ENCODE results near the gene MYLK3. TPM values are rescaled to one million over a fixed set of nuclear protein-coding genes. Genes with fewer than 3 reads are reported as not detected.

Gene MYLK3
- total RNA-seq, 8 experiments from 2014 or later, result 0.21 to 5.3 (median 0.52) TPM; not detected in 1

- in situ Hi-C loops (cut with MboI; ENCODE audit: low pct_unique_long_range_greater_than_20kb in 2 of 9, low sequenced_read_pairs in 9 of 9, unreplicated experiment in 9 of 9), result no loop called here
- WGBS, 10 experiments, result 0 to 78% (median 62%) methylated on average over 1 to 4 of the region's 5 CpGs; no CpG with 5 or more reads in 4 of the 10 experiments
- no peak overlapping the region for H3K4me3 ChIP-seq
- ATAC-seq (replicated peaks in 6 of 8), result no peak
- H3K4me1 ChIP-seq (replicated peaks in 1 of 2), result peaks cover 0 to 12% of the 10 kb centered on the region in 2 donors
- no peak overlapping the region for H3K27ac ChIP-seq
These were observed 4.9 kb upstream of the MYLK3 start for GRCh38 chr16:46753015-46753414.

- Histone ChIP-seq H3K27ac (no peak overlapping the region), H3K4me1 (replicated peaks in 1 of 2) (peaks cover 0 to 14% of the 10 kb centered on the region in 2 donors), H3K4me3 (no peak overlapping the region)
- 64 to 100% (median 87%) methylated on average over 1 to 7 of the region's 7 CpGs; no CpG with 5 or more reads in 4 of the 10 experiments for WGBS, 10 experiments
- in situ Hi-C loops (cut with MboI; ENCODE audit: low pct_unique_long_range_greater_than_20kb in 2 of 9, low sequenced_read_pairs in 9 of 9, unreplicated experiment in 9 of 9), result no loop called here
- no peak for ATAC-seq (replicated peaks in 6 of 8)
These were observed 3.2 kb upstream of the MYLK3 start for GRCh38 chr16:46751381-46751780.

GRCh38 chr16:46748775-46749705, 896 bp upstream of the MYLK3 start:
- in situ Hi-C loops (cut with MboI; ENCODE audit: low pct_unique_long_range_greater_than_20kb in 2 of 9, low sequenced_read_pairs in 9 of 9, unreplicated experiment in 9 of 9), result no loop called here
- no peak overlapping the region for H3K27ac ChIP-seq

GRCh38 chr16:46746821-46747776, 1.0 kb downstream of the MYLK3 start:
- no peak overlapping the region for H3K4me3 ChIP-seq
- H3K4me1 ChIP-seq (replicated peaks in 1 of 2), result peaks cover 0 to 16% of the 10 kb centered on the region in 2 donors
- 33 to 100% (median 100%) methylated on average over 1 to 3 of the region's 15 CpGs; no CpG with 5 or more reads in 4 of the 10 experiments for WGBS, 10 experiments
- ATAC-seq (replicated peaks in 6 of 8), result peak in 5 of 8 experiments; percentile 32 to 46 (median 36)
- in situ Hi-C loops (cut with MboI; ENCODE audit: low pct_unique_long_range_greater_than_20kb in 2 of 9, low sequenced_read_pairs in 9 of 9, unreplicated experiment in 9 of 9), result no loop called here
- no peak overlapping the region for H3K27ac ChIP-seq

More at GRCh38 chr16:46748775-46749705, 896 bp upstream of the MYLK3 start:
- peaks cover 0 to 14% of the 10 kb centered on the region in 2 donors for H3K4me1 ChIP-seq (replicated peaks in 1 of 2)
- no peak overlapping the region for H3K4me3 ChIP-seq
- peak in 4 of 8 experiments; percentile 15 to 65 (median 28) for ATAC-seq (replicated peaks in 6 of 8)
- 0 to 90% (median 58%) methylated on average over 1 to 9 of the region's 20 CpGs; no CpG with 5 or more reads in 2 of the 10 experiments for WGBS, 10 experiments

GRCh38 chr16:46745617-46746016, 2.5 kb downstream of the MYLK3 start:
- in situ Hi-C loops (cut with MboI; ENCODE audit: low pct_unique_long_range_greater_than_20kb in 2 of 9, low sequenced_read_pairs in 9 of 9, unreplicated experiment in 9 of 9), result no loop called here
- Histone ChIP-seq H3K27ac (no peak overlapping the region), H3K4me1 (replicated peaks in 1 of 2) (peaks cover 0 to 16% of the 10 kb centered on the region in 2 donors), H3K4me3 (no peak overlapping the region)
- peak in 4 of 8 experiments; percentile 38 to 76 (median 63) for ATAC-seq (replicated peaks in 6 of 8)
- 24 to 75% (median 56%) methylated on average over 1 to 7 of the region's 7 CpGs; no CpG with 5 or more reads in 4 of the 10 experiments for WGBS, 10 experiments

GRCh38 chr16:46743232-46743719, 4.9 kb downstream of the MYLK3 start:
- H3K27ac ChIP-seq, result no peak overlapping the region
- H3K4me1 ChIP-seq (replicated peaks in 1 of 2), result peaks cover 0 to 7% of the 10 kb centered on the region in 2 donors
- no peak overlapping the region for H3K4me3 ChIP-seq
- 0 to 100% (median 68%) methylated on average over 1 to 6 of the region's 10 CpGs for WGBS, 10 experiments
- in situ Hi-C loops (cut with MboI; ENCODE audit: low pct_unique_long_range_greater_than_20kb in 2 of 9, low sequenced_read_pairs in 9 of 9, unreplicated experiment in 9 of 9), result no loop called here
- ATAC-seq (replicated peaks in 6 of 8), result peak in 6 of 8 experiments; percentile 48 to 88 (median 79)

GRCh38 chr16:46739934-46740333, 8.2 kb downstream of the MYLK3 start:
- H3K4me1 ChIP-seq (replicated peaks in 1 of 2), result peaks cover 0 to 2% of the 10 kb centered on the region in 2 donors
- no peak overlapping the region for H3K27ac ChIP-seq
- no peak for ATAC-seq (replicated peaks in 6 of 8)
- 0 to 100% (median 29%) methylated on average over 1 to 2 of the region's 2 CpGs; no CpG with 5 or more reads in 3 of the 10 experiments for WGBS, 10 experiments
- in situ Hi-C loops (cut with MboI; ENCODE audit: low pct_unique_long_range_greater_than_20kb in 2 of 9, low sequenced_read_pairs in 9 of 9, unreplicated experiment in 9 of 9), result no loop called here
- H3K4me3 ChIP-seq, result no peak overlapping the region

- Histone ChIP-seq H3K27ac (no peak overlapping the region), H3K4me3 (no peak overlapping the region), H3K4me1 (replicated peaks in 1 of 2) (peaks cover 0 to under 1% of the 10 kb centered on the region in 2 donors)
- ATAC-seq (replicated peaks in 6 of 8), result no peak
- WGBS, 10 experiments, result 0 to 90% (median 70%) methylated on average over 1 to 4 of the region's 14 CpGs; no CpG with 5 or more reads in 5 of the 10 experiments
- in situ Hi-C loops (cut with MboI; ENCODE audit: low pct_unique_long_range_greater_than_20kb in 2 of 9, low sequenced_read_pairs in 9 of 9, unreplicated experiment in 9 of 9), result no loop called here
These were observed 10.4 kb downstream of the MYLK3 start for GRCh38 chr16:46737621-46738214.

- H3K4me3 ChIP-seq, result no peak overlapping the region
- no peak for ATAC-seq (replicated peaks in 6 of 8)
- in situ Hi-C loops (cut with MboI; ENCODE audit: low pct_unique_long_range_greater_than_20kb in 2 of 9, low sequenced_read_pairs in 9 of 9, unreplicated experiment in 9 of 9), result no loop called here
- 0 to 100% (median 64%) methylated on average over 1 to 5 of the region's 12 CpGs; no CpG with 5 or more reads in 5 of the 10 experiments for WGBS, 10 experiments
- no peaks in the 10 kb centered on the region for H3K4me1 ChIP-seq (replicated peaks in 1 of 2)
- H3K27ac ChIP-seq, result no peak overlapping the region
These were observed 11.4 kb downstream of the MYLK3 start for GRCh38 chr16:46736695-46737094.

GRCh38 chr16:46733319-46733830, 14.8 kb downstream of the MYLK3 start:
- 0 to 75% (median 51%) methylated on average over 1 to 5 of the region's 9 CpGs; no CpG with 5 or more reads in 5 of the 10 experiments for WGBS, 10 experiments
- Histone ChIP-seq H3K27ac (no peak overlapping the region), H3K4me3 (no peak overlapping the region), H3K4me1 (replicated peaks in 1 of 2) (no peaks in the 10 kb centered on the region)
- in situ Hi-C loops (cut with MboI; ENCODE audit: low pct_unique_long_range_greater_than_20kb in 2 of 9, low sequenced_read_pairs in 9 of 9, unreplicated experiment in 9 of 9), result no loop called here
- no peak for ATAC-seq (replicated peaks in 6 of 8)

- 60 to 100% (median 79%) methylated on average over 1 to 3 of the region's 4 CpGs; no CpG with 5 or more reads in 5 of the 10 experiments for WGBS, 10 experiments
- ATAC-seq (replicated peaks in 6 of 8), result no peak
- Histone ChIP-seq H3K27ac (no peak overlapping the region), H3K4me3 (no peak overlapping the region), H3K4me1 (replicated peaks in 1 of 2) (no peaks in the 10 kb centered on the region)
- in situ Hi-C loops (cut with MboI; ENCODE audit: low pct_unique_long_range_greater_than_20kb in 2 of 9, low sequenced_read_pairs in 9 of 9, unreplicated experiment in 9 of 9), result no loop called here
These were observed 15.6 kb downstream of the MYLK3 start for GRCh38 chr16:46732561-46732960.

Data from motor neuron (in vitro differentiated cells).